GM19023 (cell line): ENCODE measurements around the gene ZNF334.

Experiments used
- ATAC-seq: cut with Tn5 transposase; IDR thresholded peaks from one replicate; pipeline ENCODE4 v1.9.1; 2021; ENCODE audit warnings: mild to moderate bottlenecking, moderate library complexity; ENCODE audit not compliant: unreplicated experiment

The ZNF334 gene

DNA sequence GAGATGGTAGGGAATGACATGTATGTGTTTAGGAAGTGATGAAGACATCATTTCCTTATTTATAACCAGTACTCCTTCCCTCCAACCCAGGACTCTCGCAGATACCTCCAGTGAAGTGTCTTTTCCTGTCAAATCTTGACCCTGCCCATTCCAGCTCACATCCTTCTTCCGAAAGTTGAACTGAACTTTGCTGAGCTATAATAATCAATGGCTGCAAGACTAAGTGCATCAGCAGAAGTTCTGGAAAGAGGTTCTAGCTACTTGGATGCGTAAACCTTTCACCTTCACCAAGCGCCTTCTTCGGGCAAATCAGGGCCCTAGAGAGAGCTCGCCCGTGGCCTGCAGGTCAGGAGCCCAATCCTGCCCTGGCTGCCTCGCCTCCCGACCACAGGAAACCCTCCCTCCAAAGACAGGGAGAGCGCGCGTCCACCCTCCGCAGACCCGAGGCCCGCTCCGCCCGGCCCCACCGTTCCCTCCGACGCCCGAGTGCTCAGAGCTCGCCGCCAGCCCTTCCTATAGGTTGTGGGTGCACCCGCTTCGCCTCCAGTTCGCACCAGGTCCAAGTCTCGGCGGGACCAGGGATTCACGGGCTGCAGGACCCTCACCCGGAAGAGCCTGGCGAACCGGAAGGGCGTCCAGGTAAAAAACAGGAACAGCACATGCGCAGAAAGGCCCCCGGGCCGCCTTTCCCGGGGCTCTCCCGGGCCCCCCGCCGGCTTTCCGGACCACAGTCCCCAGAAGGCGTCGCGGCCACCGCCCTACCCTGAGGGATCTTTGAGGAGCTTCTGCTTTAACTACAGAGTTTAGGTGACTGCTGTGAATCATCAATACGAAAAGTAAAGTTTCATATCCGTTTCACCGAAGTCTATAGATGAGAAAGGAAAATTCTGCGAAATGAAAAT lies at the start of gene ZNF334:
ZNF334 (minus strand) TSS at position 617 of the 902 bp plus-strand sequence. CDS start 1,457 bp downstream, outside the sequence.
- no peak for ATAC-seq

DNA sequence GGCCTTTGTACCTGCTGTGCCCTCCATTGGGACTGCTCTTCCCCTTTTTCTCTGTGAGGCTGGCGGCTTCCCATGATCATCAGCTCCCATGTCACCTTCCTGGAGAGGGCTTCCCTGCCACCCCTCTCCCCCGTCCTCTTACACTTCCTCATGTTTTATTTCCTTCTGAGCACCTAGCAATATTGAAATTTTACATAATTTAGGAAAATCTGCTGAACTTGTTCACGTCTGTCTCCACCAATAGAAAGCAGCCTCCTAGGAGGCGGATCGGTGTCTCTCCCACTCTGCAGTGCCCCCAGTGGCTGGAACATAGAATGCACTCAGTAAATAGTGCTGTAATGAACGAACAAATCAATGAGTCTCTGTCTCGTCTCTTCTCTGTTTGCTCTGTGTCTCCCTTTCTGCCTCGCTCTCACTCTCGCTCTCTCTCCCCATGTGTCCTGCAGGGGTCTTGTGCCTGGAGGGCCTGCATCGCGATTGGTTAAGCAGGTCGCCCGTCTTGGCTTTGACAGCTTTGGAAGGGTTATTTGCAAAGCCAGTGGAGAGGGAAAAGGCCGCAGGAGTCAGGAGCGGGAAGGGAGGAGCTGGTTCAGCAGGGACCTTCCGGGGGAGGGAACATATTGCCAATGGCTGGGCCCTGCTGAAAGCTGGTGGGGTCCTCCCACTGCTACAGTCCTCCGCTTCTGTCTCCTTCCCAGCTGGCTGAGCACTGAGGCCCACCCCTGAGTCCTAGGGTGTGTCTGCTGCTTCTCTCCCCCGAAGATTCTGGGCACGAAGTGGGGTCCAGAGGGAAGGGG lies 49.2 kb upstream of the ZNF334 start:
- ATAC-seq, result no peak

DNA sequence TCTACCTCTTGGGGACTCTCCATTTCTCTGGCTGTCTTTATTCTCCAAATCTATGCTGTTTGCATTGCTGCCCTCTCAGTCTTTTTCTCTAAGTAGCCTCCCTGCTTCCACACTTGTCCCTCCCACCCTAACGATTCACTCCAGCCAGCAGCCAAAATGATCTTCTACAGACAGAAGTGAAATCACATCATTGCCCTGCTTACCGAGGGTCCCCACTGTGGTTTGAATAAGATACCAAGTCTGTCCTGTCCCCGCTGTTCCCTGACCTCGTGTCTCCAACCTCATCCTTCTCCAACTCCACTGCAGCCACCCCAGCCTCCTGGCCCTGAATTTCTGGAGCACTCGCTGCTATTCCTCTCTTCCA lies 48.6 kb upstream of the ZNF334 start:
- no peak for ATAC-seq

DNA sequence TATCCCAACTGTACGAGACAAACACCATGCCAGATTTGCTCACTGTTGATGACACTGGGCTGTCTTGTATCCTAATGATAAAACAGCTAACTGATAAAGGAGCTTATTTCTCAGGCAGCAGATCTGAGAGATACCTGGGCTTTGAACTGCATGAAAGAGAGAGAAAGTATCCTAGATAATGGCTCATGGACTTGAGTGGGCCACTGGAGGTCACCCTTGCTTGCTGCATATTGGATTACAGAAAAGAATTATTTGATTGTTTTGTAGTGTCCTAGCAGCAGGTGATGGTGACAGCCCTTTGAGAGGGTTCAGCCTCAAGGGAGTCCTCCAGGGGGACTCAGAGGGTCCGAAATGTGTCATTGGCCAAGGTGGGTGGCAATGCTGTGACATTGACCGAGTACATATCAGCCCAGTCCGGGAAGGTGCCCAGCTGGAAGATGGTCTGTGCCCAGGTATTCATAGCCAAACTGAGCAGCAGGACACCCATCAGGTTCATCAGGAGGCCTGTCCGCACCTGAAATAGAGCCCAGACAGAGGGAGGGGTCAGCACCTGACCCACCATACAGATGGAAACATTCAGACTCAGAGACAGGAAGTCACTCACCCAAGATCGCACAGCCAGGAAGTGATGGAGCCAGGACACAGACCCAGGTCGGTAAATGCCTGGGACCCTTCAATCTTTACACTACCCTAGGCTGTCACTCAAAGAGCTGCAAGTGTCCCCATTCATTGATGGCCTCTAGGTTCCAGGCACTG lies 46.5 kb upstream of the ZNF334 start:
- ATAC-seq, result no peak

DNA sequence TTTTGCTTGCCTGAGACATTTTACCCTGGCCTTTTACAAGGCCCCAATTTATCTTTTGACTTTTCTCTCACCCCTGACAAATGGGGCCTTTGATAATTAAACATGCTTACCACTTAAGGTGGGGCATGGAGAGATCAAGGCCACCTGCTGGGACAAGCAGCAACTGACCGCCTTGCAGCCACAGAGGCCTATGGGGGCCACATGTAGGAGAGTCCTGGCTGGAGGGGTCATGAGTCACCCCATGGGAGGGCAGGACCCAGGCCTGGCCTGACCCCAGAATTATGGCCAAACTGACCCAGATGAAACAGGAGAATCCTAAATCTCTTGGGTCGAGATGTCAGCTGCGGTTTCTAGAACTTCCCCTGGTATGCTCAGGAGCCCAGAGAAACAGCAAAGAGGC lies 45.6 kb upstream of the ZNF334 start:
- ATAC-seq, result no peak

DNA sequence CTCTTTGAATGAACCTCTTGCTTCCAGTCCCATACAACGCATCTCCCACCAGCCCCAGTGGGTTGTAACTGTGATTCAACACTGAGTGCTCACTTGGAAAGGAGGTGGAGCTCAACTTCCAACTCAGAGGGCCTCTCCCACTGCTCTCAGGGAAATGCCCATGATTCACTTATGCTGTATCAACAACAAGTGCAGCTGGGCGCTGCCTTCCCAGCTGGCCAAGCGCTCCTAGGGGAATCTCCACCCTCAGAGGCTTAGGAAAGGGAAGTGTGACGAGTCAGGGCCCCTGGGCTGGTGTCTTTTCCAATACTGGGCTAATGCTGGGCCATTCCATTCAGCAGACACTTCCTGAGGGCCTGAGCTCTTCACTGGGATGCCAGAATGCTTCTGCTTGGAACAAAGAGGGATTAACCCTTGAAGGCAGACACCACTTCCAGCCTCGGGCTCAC lies 45.2 kb upstream of the ZNF334 start:
- no peak for ATAC-seq

DNA sequence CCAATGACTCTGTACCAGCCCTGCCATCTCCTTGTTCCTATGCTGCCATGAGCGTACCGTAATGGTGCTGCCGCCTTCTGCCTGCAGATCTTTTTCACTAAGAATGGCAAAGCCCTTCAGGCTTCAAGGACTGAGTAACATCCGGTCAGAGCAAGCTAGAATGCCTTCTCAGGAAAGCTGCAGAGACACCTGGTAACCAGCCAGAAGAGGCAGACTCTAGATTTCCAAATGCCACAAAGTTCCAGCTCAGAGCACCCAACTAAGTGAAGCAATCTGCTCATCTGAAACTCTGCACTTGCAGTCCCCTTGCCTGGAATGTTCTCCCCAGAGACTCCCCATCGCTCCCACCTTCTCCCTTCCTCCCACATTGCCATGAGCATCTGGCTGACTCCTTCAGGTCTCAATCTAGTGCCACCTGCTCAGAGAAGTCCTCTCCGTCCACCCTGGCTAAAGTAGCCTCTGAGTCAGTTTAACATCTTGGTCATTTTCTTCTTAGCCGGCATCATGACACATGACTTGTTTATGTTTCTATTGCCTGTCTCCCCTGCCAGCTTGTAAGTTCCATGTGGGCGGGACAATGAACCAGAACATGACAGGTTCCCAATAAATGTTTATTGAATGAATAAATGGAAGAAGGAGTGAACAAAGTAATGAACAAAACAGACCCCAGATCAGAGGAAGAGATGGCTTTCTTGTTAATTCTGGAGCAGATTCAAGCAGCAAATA lies 44.0 kb upstream of the ZNF334 start:
- no peak for ATAC-seq

DNA sequence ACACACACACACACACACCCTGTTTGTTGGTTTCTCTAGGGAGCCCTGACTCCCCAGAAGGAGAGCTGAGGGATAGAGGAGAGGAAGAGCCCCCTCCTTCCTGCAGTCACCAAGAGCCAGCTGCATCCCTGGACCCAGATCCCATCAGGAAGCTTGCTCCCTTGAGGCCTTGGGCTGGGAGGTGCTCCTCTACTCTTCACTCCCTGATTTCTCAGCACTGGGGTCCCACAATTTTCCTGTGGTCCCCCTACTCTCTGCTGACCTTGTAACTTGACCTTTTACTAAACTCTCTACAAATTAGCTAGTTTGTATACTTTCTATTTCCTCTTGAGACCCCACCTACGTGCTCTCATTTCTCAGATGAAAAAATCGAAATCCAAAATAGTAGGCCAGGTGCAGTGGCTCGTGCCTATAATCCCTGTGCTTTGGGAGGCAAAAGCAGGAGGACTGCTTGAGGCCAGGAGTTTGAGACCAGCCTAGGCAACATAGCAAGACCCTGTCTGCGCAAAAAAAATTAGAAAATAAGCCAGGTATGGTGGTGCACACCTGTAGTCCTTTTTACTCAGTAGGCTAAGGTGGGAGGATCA lies 42.1 kb upstream of the ZNF334 start:
- ATAC-seq, result no peak

DNA sequence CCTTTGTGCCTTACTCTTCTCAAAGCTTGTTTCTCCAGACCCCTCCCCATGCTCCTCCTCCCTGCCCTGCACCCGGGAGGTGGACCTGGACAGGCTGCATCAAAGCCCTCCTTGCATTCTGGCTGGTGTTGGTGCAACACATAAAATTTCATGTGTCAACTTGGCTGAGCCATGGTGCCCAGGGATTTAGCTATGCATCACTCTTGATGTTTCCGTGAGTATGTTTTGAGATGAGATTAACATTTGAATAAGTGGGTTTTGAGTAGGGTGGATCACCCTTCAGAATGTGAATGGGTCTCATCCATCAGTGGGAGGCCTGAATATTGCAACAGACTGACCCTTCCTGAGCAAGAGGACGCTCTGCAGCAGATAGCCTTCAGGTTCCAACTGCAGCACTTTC lies 41.5 kb upstream of the ZNF334 start:
- no peak for ATAC-seq

DNA sequence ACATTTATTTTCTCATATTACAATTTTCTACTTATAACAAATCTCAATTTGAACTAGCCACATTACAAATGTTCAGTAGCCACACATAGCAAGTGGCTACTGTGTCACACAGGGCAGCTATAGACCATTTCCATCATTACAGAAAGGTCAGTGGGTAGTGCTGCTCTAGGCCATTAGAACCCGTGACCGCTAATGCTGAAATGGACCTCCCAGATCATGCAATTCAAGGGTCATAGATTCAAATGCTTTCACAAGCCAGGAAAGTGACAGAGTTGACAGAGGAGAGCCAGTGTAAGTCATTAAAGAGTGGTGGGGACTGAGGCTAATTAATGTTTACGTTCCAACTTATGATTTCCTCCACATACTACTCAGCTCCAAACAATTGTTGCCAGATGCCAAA lies 40.6 kb upstream of the ZNF334 start:
- no peak for ATAC-seq

DNA sequence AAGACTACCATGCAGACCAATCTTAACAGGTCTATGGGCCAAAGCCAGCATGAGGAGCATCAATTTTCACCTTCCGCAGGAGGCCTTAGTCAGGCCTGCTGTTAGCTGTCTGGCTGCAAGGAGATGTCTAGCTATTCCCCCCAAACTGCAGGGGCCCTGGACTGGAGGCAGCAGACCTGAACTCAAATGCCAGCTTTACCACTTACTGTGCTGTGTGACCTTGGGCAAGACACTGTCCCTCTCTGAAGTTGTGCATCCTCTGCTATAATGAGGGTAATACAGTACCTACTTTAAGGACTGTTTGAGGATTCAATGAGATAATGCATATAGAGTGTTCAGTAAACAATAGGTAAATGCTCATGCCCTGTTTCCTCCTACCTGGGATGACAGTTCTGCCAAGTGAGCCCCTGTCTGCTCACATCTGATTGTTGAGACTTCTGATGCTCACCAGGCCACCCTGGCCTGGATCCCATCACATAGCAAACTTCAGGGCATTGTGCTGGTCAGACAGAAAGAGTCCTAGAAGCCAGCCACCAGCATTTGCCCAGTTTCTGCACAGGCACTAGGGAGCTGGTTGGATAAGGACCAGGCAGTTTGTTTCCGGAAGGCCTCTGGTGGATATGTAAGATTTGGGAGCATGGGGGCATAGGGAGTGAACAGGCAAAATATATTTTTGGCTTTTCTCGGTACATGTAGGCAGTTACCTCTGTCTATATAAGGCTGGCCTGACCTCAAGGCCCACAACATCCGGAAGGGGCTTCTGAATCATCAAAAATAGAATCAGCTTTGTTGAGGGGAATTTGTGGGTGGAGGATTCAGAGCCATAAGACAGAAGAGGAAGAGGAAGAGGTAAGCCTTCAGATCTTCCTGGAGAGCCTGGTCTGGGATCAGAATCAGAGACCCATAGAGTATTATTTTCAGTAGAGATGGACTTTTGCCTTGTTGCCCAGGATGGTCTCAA lies 39.4 kb upstream of the ZNF334 start:
- ATAC-seq, result no peak

DNA sequence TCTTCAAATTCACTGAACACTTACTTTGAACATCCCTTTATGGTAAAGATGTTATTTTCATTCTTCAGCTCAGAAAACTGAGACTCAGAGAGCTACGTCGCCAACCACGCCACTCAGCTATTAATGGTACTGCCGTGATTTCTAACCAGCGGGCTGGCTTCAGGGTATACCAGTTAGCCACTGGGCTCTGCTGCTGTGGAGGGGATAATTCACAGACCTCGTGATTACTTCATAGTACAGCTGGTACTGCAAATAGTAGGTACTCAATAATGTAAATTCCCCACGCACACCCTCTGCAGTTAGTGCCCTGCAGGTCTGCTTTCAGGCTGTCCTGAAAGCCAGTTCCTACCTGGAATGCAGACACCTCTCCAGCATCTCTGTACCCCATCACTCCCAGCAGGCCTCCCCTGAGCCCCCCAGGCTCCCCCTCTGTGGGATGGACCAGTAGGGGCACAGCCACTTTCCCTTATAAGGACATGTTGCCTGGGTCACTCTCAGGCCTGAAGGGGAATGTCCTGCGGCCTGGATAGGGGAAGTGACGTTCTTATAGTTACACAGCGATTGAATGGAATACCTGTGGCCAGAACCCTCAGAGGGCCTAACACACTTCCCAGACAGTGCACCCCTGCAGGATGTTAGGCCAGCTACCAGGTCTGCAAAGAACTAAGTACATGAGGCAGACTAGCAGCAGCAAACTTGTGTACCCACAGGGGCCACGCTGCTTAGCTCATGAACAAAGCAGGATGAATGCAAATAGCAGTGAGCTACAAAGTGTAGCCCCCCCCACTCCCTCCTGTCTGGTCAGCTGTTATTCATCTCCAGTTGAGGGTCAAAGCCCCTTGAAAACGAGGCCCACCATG lies 38.4 kb upstream of the ZNF334 start:
- no peak for ATAC-seq

DNA sequence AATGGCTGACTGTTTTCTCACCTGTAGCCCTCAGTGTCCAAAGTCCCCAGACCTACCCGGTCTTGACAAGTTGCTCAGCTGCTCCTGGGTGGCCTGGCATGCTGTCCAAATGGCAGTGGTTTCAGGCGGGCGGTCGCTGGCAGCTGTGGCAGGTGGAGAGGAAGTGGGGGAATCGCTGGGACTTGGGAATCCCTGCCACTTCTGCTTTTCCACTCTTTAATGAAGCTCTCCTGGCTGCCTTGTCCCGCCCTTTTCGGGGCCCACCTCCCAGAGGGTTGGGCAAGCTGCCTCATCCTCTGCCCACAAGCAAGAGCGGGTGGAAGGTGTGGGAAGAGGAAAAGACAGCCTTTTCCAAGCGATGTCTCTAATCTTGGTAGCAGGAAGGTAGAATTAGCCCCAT lies 37.1 kb upstream of the ZNF334 start, which contains the start of gene OCSTAMP:
OCSTAMP (minus strand) TSS at position 194 of the 400 bp plus-strand sequence; CDS start at position 100, 94 bp downstream.
- no peak for ATAC-seq

DNA sequence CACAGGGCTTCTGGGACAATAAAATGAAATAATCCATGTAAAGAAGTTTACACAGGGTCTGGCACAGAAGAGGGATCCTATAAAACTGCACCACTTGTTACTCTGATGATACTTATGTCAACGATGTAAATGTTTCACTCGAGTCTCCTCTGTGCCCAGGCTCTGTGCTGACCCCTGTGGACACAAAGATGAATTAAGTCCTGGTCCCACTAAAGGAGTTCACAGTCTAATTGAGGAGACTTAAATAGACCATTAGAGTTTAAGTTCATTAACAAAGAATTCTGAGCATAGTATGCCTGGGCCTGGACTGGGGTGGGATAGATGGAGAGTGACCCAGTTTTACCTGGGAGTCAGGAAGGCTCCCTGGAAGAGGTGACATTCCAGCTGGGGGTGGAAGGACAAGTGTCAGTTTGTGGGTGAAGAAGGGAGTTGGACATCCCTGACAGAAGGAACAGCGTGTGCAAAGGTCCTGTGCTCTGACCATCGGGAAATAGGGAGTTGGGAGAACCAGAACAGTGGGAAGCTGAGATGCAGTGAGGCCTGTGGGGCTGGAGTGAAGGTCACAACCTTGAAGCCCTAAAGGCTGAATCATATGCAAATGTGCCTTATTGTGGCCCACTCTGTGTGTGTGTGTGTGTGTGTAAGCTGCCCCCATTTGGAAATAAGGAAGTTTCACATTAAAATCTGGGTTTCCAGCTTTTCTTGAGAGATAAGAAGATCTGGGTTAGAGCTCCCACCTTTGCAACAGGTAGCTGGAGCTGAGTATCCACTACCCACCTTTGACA lies 36.0 kb upstream of the ZNF334 start:
- ATAC-seq, result no peak

DNA sequence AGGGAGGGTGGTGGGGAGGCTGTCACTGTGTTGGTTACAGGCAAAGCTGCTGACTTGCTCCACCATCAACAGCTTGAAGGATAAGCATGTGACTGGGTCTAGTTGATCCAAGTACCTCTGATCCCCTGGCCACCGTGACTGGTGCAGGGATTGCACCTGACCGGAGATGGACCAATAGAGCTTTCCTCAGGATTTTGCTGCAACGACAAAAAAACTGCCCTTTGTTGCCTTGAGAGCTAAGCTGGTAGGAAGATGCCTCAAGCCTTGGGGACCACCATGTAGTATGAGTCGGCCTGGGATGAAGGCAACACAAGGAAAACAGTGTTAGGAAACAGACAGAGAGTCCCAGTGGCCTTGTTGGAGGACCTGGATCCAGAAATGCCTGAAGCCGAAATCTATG lies 35.3 kb upstream of the ZNF334 start:
- no peak for ATAC-seq

DNA sequence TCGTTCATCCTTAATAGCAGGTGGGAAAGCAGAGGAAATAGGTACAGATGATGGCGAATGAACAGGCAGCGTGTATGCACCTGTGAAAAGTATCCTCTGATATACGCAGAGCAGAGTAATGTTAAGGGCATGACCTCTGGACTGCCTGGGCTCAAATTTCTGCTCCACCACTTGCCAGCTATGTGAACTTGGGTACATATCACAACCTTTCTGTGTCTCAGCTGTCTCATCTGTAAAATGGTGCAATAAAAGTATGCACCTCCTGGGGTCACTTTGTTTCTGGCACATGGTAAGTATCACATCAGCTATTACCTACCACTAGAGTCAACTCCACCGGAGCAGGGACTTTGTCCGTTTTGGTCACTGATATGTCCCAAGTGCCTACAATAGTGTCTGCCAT lies 34.6 kb upstream of the ZNF334 start:
- ATAC-seq, result no peak

DNA sequence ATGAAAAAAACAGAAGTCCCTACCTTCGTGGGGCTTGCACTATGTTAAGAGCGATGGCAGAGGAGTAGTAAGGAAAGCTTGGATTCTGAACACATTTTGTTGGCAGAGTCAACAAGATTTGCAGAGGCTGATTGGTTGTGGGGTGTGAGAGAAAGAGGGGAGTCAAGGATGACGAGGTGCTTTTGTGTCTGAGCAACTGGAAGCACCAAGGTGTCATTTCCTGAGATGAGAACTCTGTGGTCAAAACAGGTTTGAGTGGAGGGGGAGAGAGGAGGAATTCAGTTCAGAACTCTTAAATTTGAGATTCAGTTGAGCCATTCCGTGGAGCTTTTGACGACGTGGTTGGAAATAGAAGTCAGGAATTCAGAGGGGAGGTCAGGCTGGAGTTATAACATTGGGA lies 33.6 kb upstream of the ZNF334 start:
- no peak for ATAC-seq
